GM12874 (cell line): ENCODE data around the gene PADI3.

Source experiments
- CTCF ChIP-seq: IDR thresholded peaks from 2 replicates; pipeline ENCODE4 v1.5.1; 2011; ENCODE audit warnings: low read depth, mild to moderate bottlenecking, control low read depth, low read length, moderate library complexity; ENCODE audit not compliant: insufficient read depth

PADI3 gene

DNA sequence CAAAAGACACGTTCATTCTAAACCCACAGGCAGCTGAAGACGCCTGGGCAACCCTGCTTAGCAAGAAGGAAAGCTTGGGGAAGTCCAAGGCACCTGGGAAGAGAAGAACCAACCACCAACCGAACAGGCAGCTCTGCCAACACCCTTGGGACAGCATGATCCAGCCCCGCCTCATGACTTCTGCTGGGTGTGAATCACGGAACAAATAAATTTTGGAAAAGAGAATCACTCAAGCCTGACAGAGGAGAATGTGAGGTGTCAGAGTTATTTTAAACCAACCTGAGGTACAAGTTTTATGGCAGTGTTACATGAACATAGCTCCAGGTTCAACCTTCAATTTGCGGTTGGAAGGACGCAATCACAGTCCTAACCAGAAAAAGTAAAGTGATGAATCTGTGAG, 49.1 kb downstream of the PADI3 start:
- no peak for TF ChIP-seq CTCF

GRCh38 chr1:17301767-17302166, 52.9 kb downstream of the PADI3 start:
- no peak for TF ChIP-seq CTCF

GRCh38 chr1:17304151-17304825, 55.4 kb downstream of the PADI3 start:
- no peak for TF ChIP-seq CTCF

GRCh38 chr1:17304826-17305175, 55.9 kb downstream of the PADI3 start:
- no peak for TF ChIP-seq CTCF

- no peak for TF ChIP-seq CTCF
These were observed 56.7 kb downstream of the PADI3 start for GRCh38 chr1:17305576-17306095.

GRCh38 chr1:17306407-17306806, 57.5 kb downstream of the PADI3 start:
- TF ChIP-seq CTCF, result no peak

GRCh38 chr1:17306921-17307320, 58.0 kb downstream of the PADI3 start:
- no peak for TF ChIP-seq CTCF
